Astrocyte of the hippocampus (primary cell): Measurements from ENCODE around the gene SLC25A48.

Experiments used
- DNase-seq: peaks from one replicate; pipeline ENCODE4 v3.0.0; 2011; ENCODE audit warnings: low read depth, low spot score

The SLC25A48 gene

DNA sequence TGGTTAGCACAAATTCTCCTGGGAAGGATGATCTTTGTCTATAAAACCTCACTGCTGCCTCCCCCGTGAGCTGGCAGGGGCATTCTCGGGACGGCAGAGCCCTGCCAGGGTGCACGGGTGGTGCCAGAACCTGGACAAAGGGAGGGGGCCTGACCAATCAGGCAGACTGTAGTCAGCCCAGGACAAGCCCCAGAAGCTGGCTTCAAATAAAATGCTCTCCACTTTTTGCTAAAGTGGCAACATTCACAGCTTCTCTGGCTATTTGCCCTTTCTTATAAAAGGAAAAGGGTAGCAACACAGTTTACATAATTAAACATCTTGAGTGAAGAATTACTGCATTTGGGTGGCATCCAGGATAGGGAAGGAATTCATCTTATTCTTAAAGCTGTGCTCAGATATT is 46.8 kb downstream of the SLC25A48 start:
- DNase-seq, result no peak

DNA sequence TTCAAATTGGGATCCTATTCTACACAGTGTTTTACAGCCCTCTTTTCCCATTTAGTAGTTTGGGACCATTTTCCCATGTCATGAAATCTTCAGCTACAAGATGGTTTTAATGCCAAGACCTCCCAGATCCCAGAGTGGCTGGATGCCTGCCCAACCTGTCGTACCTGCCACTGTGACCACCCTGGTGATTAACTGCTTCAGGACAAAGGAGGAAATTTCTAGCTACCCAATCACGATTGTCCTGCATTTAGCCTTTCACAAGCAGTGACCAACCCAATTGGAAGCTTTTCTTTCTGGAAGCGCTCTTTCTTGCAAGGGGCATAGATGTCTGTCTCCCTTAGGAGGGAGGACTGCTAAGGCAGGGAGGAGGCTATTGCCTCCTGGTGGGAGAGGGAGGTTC is 47.4 kb downstream of the SLC25A48 start:
- DNase-seq, result no peak

DNA sequence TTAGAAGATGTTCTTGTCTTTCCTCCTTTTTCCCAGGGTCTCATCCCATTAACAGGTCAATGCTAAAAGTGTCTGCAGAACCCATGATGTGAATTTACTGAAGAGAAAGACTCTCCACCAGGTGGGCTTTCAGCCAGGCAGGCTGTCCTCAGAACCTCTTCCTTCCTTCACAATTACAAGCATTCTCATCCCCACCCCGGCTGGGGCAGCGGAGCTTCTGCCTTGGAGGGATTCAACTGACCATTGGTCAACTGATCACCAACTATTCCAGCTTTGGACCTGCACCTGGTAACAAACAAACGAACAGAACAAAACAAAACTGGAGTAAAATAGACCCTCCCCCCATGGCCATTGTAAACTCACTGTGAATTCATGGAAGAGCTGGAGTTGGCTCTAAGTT is 48.6 kb downstream of the SLC25A48 start:
- DNase-seq, result no peak

DNA sequence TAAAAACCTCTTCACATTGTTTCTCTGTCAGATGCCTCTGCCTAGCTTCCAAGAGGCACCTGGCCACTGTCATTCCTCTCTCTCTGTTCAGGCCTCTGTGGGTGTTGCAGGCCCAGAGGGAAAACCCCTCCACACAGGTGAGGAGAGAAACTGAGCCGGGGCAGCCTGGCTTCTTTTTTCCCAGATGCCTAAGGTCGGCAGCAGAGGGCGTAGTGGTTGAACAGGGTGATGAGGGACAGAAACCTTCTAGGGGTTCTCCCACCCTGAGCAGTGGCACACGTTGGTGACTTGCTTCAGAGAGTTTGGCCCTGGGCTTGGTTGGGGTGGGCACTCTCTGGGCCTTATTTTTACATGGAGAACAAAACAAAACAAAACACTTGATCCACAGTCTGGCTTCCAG is 49.0 kb downstream of the SLC25A48 start:
- no peak for DNase-seq

DNA sequence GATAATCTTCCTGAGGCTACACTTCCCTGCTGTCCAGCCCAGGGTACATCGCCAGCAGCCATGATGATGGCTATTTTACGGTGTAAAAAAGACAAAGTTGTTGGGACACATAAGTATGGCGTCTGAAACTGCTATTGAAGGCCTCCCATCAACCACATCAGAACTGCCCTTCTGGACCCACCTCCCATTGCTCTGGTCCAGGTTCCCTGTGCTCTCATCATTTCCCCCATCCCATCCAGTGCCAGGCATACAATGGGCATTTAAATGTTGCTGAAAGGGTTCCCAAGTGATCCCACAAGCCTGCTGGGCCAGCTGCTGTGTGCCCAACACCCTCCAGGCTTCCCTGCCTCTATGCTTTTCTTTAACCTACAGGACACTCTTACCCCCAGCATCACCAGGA is 50.6 kb downstream of the SLC25A48 start:
- no peak for DNase-seq

DNA sequence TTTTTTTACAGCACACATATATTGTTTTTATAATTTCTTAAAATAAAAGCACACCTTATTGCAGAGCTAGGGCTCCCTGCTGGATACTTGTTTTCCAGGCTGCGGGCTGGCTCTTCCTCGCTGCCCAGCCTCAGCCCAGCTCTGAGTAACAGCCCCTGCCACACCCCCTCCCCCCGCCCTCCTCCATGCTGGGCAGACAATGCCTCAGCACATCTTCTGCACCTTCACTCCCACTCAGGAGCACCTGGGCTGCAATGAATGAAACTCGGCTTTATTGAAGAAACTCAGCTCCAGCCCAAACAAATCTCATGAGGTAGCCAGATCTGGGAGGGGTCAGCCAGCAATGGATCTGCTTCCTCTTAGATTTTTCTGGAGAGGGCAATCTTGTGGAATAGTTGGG is 51.7 kb downstream of the SLC25A48 start:
- no peak for DNase-seq

DNA sequence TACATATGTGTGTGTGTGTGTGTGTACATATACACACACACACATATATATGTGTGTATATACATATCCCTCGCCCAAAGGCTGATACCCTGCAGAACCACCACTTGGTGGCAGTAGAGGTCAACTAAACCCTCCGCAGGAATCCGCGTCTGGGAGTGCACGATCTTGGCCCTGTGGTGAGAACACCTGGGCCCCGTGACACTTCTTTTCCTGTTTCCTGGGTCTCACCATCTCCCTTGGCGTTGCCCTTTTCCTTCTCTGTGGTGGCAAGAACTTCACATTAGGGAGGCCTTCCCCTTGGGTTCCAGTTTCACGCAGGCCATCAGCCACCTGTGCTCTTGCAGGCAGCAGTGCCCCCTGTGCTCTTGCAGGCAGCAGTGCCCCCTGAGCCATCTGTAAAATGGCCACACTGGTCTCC is 53.0 kb downstream of the SLC25A48 start:
- DNase-seq, result peak; percentile 83

DNA sequence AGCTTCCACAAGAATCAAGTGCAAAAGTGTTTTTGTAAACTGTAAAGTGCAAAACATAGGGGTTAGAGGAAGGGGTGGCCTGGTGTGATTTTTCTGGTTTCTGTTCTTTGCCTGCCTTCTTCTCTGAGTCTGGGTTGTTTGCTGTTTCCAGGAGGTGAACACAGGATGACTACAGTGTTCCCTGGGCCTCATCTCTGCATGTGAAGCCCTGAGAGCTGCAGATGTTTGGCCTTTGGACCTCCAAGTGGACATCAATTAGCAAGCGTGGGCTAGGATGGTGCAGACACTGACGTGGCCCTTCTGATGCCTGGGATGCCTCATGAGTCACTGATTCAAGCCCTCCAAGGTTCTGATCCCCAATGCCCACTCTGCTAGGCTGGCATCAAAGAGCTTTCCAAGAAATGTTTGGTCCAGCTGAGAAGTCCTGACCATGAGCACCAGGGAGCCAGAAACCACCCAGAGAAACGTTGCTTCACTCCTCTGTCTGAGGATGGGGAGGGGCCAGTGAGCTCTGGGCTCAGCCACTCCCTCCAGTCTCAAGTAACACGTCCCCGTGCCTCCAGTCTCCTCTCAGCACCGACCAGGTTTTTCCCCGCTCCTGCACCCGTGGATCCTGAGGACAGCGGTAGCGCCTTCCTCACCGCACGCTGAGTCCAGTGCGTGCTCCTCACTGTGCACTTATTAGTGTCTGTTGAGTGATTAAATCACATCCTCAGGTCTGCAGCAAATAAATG is 53.6 kb downstream of the SLC25A48 start:
- DNase-seq, result peak; percentile 40

DNA sequence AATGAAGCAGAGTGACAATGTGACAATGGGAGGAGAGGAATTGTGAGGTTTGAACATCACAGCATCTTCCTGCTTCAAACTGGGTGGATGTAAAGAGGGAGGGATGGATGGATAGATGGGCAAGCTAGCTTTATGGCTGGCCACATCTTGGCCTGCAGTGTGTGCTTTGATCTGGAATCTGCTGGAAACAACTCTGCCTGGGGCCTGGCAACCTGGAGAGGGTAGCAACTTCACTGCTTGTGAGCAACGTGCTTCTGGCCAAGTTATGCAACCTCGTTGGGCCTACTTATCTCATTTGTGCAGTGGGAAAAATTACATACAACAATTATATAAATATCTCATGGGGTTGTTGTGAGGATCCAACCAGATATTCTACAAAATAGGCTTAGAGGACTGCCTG is 55.8 kb downstream of the SLC25A48 start:
- DNase-seq, result no peak

DNA sequence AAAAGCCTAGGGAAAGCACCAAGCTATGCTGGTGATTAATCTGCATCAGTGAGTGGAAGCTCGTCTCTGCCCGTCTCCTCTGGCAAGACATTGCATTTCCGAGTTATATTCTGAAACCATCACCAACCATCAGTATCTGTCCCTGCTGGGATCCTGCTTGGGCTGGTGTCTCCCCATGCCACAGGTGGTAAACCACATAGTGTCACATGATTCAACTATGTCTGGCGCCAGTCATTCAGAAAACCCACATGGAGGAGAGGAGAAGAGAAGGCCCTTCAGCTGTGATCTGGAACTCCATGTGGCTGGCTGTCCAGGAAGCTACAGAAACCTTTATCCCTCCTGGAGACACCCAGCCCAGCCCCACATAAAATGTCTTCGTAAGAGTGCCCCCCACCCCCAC is 56.4 kb downstream of the SLC25A48 start:
- DNase-seq, result peak; percentile 15

DNA sequence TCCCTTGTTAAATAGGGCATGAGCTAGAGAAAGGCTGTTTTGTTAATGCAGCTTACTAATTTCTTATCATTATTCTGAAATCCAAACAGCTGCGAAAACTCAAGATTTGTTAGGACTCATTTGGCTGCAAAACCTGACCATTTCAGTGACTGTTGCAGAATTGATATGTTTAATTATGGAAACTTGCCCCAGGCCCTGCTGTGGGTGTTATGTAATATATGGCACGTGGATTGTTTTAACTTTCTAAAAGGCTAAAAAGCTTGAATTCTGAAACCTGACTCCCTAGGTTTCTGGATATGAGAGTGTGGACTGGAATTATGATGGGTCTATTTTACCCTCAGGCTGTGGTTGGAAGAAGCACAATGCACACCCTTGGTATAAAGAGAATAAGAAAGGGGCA is 56.8 kb downstream of the SLC25A48 start:
- DNase-seq, result no peak

DNA sequence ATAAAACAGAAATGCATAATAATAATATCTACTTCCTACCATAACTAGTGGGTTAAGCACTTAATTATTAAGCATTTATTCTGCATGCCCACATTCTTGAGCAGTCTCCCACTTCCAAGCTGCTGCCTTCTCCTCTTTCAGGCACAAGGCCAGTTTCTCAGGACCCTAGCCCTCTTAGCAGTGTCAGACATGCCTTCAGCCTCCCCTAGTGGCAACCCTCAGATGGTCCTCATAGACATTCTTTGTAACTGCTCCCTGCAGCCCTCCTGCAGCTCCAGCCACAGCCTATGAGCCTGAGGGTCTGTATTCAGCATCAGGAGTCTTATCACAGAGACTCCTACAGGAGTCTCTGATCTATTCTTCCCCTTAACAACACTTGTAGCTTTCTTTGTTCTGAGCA is 57.3 kb downstream of the SLC25A48 start:
- no peak for DNase-seq

DNA sequence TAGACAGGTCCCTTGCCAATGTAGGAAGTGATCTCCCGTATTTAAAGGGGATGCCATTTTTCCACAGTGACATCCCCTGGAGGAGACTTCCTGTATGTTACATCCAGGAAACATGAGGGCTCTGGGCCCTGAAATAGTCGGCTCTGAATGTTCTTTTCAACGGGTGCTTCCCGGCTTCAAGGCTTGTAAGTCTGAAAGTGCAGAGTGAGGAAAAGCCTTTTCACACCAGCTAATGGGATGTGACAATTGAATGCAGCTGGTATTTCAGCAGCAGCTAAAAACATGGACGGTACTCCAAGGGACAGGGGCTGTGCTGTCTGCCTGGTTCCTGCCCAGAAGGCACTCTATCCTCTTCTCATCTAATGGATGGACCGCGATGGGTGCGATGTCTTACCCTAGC is 59.8 kb downstream of the SLC25A48 start:
- DNase-seq, result no peak

DNA sequence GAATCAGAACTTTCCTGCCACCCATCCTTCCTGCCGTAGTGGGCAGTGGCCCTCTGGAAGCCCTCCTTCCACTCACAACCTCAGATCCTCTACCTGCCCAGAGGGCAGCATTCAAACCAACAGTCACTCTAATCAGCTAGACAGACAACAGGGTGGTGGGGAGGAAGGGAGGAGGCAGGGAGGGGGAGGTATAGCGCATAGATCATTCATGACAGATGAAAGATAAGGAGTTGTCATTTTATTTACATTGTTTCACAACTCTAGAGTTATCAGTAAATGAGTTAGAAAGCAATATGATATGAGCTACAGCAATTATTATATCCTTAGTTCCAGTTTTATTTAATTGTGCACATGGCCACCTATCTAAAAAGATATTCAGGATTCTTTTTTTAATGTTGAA is 60.3 kb downstream of the SLC25A48 start:
- no peak for DNase-seq

DNA sequence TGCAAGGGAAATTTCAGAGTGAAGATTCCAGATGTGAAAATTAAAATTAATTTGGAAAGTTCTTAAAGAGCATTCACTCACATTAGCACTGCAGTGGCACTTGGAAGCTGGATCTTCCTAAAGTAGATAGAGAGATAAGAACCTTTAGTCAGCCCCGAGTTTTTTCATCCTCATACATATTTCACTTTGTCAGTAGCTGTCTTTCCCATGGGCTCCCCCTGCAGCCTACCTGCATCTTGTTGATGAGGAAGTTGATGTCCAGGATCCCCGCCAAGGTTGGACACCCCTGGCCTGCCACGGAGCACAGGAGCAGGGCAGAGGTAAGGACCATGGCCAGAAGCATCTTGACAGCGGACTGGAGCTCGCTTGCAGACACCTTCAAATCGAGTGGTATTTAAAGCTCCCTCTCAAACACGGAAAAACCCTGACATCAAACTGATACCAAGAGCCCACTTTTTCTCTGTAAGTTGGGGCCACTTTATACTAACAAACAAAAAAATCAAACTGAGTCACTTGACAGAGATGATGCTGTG is 61.1 kb downstream of the SLC25A48 start, which contains the start of gene IL9:
IL9 (minus strand) TSS at position 368 of the 533 bp plus-strand sequence; CDS start at position 343, 25 bp downstream.
- DNase-seq, result no peak

DNA sequence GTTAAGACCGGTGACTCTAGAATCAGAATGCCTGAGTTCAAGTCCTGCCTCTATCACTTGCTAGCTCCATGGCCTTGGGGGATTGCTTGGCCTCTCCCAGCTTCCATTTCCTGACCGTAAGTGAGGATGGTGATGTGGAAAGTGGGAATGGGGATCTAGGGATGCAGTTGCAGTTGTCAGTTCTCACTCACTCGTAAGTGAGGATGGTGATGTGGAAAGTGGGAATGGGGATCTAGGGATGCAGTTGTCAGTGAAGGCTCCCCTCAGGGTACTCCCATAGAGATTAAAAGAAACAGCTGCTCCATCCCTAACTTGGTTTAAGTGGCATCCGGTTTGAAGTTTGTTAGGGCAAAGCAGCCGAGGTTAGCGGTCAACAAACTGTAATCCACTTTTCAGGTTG is 64.2 kb downstream of the SLC25A48 start:
- no peak for DNase-seq

DNA sequence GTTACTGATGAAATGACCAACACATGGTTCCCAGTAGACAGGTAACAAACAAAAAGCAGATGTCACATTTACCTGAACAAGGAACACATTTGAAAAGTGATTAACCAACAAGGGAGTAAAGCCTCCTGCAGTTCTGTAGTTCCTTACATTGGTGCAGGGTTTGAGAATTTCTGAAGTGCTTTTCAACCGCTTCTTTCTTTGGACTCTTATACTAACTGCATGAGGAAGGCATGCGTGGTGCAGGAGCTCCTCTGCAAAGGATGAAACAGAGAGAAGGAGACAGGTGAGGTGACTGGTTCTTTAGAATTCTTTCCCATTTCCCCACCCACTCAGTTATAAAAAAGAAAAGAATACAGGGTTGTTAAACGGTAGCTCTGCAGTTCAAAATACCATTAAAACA is 65.8 kb downstream of the SLC25A48 start:
- no peak for DNase-seq

DNA sequence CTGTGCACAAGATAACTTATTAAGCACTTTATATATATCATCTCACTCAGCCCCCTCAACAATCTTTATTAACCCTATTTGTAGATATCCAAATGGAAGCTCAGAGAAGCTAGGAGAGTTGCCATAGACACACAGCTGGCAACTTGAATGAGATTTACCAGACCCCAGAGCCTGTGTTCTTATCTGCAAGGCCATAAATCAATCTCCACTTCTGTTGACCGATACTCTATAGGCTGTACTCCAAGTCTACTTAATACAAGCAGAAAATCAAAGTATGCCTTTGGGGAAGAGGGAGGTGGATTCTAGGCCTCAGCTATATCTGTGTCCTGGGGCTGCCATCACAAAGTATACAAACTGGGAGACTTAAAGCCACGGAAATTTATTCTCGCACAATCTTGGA is 67.2 kb downstream of the SLC25A48 start:
- DNase-seq, result no peak

DNA sequence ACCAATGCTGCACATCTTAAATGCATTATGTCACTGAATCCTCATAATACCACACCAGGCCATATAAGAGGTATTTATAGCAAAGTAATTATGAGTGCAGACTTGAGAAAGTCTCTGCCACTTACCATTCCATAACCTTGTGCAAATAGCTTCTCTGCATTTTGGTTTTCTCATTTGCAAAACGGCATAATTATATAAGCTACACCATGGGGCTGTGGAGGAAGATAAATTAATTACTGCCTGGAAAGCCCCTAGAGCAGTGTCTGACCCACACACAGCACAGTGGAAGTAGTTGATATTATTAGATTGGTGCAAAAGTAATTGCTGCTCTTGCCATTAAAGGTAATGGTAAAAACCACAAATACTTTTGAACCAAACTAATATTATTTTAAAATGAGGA is 70.7 kb downstream of the SLC25A48 start:
- DNase-seq, result no peak

DNA sequence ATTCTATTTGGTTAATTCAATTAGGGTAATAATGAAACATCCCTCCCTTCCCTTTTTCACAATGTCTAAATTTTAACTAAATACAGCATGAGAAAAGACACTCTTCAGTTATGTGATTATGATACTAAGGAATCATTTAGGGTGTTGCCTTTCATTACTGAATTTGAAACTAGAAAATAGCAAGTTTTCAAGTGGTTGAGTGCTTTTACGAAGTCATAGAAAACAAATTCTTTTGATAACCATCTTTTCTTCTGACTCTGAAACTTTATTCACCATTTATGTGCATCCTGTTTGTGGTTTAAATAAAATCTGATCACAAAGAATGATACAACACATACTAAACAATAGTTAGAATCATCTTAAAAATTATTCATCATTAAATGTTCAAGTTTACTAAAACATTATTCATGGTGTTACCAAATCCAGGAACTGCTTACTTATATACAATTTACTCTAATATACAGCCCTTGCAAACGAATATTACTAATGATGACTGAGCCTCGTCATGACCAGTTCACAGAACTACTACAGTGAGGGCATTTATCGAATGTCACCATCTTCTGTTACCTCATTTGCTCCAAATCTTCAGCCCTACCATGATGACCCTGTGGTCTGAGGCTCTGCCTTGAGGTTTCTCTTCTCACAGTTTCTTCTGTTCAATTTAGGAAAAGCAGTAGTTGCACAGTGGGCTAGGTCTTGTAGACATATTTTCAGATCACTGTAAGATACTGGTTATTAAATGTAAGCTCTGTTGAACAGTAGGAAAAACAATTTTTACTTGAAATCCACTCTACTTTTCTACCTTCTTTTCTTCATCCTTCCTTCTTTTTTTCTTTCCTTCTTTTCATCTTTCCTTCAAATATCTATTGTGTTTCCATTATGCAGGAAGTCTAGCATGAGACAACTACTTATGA is 79.5 kb downstream of the SLC25A48 start:
- no peak for DNase-seq

DNA sequence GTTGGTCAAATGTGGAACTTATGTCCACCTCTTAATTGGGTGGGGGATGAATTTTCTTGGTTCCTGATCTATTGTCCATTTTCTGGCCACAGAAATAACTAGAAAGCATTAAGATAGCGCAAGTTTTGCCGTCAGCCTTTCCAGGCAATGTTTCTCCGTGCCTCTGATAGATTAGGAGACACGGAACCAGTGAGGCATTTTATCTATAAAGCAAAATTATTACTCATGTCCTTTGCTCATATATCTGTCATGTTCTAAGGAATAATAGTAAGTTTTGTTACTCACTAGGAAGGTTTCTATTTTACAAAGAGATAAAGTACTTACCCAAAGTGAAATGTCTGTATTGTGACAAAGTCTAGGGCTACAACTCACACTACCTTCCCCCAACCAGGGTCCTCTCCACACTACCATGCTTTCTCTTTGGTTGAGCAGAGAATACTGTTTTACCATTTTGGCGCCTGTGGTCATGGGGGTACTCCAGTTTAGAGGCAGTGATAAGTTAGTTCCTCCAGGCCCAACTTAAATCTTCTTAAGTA is 81.1 kb downstream of the SLC25A48 start:
- DNase-seq, result no peak

DNA sequence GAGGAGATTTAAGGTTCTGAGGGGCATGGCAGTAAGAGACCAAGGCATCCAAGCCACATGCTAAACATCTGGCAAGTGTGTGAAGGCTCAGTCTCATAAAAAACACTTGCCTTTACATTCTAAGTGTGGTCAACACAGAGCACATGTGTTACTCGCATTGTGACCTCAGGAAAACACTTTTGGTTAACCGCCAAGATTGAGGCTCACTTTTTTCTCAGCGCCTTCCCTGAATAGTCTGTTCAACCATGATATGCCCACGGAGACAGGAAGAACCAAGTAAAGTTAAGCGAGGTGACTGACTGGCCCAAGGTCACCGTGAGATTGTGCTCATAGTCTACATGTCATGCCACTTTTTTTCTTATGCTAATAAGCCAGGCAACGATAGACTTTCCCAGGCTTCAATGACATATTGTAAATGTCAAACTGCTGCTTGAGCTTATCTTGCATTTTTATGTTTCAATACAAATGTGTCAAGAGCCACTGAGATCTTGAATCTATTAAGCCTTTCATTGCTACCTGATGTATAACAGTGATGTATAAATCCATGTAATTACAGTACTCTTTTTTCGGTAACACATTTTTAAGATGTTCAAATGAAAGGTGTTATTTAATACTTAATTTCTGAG is 82.3 kb downstream of the SLC25A48 start:
- no peak for DNase-seq
